Effector CD8-positive, alpha-beta T cell (primary cell): ENCODE data around the gene TTYH2.

Experiments used
- DNase-seq: peaks from one replicate; lab custom pipeline; 2025; lab: John Stamatoyannopoulos, UW

The TTYH2 gene

GRCh38 chr17:74192950-74193781 lies 20.2 kb upstream of the TTYH2 start:
- no peak for DNase-seq

GRCh38 chr17:74194682-74195081 lies 18.7 kb upstream of the TTYH2 start:
- no peak for DNase-seq

- DNase-seq, result no peak
Observed at GRCh38 chr17:74196541-74197317, 16.6 kb upstream of the TTYH2 start.

GRCh38 chr17:74197801-74198200 lies 15.6 kb upstream of the TTYH2 start:
- no peak for DNase-seq

DNA sequence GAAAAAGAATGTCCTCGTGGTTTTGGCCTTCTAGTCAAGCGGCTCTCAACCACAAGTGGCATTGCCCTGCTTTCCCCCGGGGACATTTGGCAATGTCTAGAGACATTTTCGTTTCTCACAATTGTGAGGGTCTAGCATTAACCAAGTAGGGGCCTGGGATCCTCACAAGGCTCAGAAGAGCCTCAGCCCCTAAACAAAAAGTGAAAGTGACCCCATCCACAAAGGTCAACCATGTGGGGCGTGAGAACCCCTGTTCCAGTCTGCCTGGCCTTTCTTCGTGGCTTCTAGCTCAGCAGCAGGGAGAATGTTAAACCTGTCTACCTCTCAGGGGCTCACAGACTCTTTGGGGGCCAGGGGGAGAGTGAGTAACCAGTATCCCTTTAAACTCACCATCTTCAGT lies 14.7 kb upstream of the TTYH2 start:
- DNase-seq, result no peak

GRCh38 chr17:74199306-74200092 lies 13.9 kb upstream of the TTYH2 start:
- peak; percentile 48 for DNase-seq

DNA sequence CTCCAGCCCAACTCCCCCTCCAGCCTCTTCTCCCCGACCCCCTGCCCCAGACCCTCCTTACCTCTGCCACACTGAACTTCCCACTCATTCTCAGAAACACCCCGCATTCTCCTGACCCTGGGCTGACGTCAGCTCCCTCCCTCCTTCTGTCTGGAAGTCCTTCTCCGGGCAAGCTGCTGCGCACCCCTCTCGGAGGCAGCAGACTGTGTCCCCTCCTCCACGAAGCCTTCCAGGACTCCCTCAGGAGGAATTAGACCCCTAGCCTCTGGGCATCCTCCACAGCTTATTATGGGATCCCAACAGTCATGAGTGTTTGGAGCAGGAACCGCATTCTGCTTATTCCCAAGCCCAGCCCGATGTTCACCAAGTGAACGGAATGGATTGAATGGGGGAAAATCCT lies 13.3 kb upstream of the TTYH2 start:
- no peak for DNase-seq

DNA sequence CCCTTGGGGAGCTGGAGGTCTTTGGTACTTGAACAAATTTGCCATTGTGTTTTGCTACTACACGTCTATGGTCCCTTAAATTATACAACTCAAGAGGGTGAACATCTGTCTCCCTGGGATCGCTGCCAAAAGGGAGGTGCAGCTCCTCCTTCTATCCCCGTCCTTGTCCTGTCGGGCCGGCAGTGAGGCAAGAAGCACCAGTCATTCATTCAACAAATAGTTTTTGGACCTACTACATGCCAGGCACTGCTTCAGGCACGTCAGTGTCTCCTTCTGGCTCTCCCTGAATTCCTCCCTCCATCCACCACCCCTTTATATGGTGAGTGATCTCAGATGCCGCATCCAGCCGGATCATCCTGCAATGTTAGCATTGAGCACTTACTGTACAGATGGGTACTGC lies 12.1 kb upstream of the TTYH2 start:
- no peak for DNase-seq

DNA sequence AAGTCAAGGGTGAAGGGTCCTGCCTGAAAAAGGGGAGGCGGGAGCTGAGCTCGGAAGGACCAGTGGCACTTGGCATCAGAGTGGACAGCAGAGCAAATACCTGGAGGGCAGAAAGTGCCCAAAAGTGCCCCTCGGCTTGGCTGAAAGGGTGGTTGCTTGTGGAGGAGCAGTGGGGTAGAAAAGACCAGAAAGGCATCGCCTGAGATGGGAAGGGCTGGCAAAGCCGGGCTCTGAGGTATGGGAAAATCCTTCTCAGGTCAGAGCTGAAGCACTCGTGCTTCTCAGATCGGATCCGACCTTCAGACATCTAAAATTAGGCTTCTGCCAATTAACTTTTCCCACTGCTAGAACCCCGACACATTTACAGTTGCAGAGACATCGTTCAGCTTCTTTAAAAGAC lies 11.4 kb upstream of the TTYH2 start:
- no peak for DNase-seq

- DNase-seq, result no peak
Observed at GRCh38 chr17:74202938-74203337, 10.4 kb upstream of the TTYH2 start.

- peak; percentile 96 for DNase-seq
Observed at GRCh38 chr17:74203439-74204240, 9.7 kb upstream of the TTYH2 start, which contains the start of gene RPL38. Gene RPL38 (plus strand): TSS chr17:74203678. CDS start chr17:74203956, 278 bp downstream.

- no peak for DNase-seq
Observed at GRCh38 chr17:74204474-74204873, 8.9 kb upstream of the TTYH2 start.

DNA sequence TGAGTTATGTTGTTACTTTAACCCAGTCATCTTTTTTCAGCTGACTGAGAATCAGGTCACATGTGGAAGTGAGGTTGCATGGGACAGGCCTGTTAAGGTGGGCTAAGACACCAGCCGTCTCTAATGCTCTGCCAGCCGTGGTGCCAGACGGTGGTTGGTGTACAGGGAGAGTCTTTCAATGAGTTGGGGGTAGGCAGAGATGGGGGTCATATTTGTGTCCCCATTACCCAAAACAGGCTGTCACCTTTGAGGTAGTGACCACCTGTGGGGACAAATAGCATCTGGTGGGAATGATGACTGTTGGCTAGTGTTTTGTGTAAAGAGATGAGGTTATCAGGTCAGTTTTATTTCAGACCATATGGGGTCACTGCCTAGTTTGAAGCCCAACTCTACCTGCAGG lies 8.1 kb upstream of the TTYH2 start:
- DNase-seq, result no peak

DNA sequence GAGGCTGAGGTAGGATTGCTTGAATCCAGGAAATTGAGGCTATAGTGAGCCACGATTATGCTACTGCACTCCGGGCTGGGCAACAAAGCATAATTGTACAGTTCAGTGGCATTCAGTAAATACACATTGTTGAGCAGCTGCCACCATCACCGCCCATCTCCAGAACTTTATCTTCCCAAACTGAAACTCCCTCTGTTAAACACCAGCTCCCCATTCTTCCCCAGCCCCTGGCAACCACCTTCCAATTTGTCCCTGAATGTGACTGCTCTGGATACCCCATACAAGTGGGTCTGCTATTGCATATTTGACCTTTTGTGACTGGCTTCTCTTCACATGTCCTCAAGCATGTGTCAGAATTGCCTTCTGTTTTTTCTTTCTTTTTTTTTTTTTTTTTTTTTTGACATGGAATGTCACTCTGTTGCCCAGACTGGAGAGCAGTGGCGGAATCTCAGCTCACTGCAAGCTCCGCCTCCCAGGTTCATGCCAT lies 7.0 kb upstream of the TTYH2 start:
- DNase-seq, result no peak

GRCh38 chr17:74210191-74211140 lies 2.9 kb upstream of the TTYH2 start:
- peak; percentile 55 for DNase-seq

- no peak for DNase-seq
Observed at GRCh38 chr17:74211141-74211911, 2.0 kb upstream of the TTYH2 start.

GRCh38 chr17:74211912-74212208 lies 1.5 kb upstream of the TTYH2 start:
- no peak for DNase-seq

- DNase-seq, result no peak
Observed at GRCh38 chr17:74212209-74212912, 1.0 kb upstream of the TTYH2 start.

- no peak for DNase-seq
Observed at GRCh38 chr17:74213861-74214391, 555 bp downstream of the TTYH2 start.
